ENCODE data around the gene ZYG11B. TPM values are rescaled to one million over a fixed set of nuclear protein-coding genes. Genes with fewer than 3 reads are reported as not detected.

ZYG11B gene
- total RNA-seq, 1 donor from 2014 or later = 39.5 TPM

DNA sequence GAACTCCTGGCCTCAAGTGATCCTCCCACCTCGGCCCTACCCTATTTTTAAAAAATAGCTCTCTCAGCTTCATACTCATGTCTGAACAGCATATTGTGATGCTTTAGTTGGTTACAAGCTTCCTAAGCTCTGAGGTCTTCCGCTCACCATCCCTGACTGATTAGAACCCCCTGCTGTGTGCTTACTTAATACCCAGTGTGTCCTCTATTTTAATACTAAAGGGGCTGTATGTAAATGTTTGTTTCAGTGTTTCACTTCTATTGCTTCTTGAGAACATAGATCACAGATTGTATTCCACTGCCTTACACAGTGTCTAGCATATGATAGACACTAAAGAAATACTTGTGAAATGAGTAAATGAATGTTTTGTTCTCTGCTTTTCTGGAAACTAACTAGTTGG lies 29.8 kb downstream of the ZYG11B start:
- DNase-seq (ENCODE audit: low spot score) = peak; percentile 28
- Histone ChIP-seq H3K9ac (no peak overlapping the region), H3K36me3 (no peaks in the 10 kb centered on the region), H3K4me2 (no peak overlapping the region), H2AFZ (replicated peaks) (no peak overlapping the region), H3K27me3 (no peaks in the 10 kb centered on the region), H3K4me3 (no peak overlapping the region), H3K4me1 (no peaks in the 10 kb centered on the region), H3K79me2 (ENCODE audit: low read depth) (peaks cover 38% of the 10 kb centered on the region), H4K20me1 (ENCODE audit: low read depth) (peaks cover 10% of the 10 kb centered on the region), H3K9me3 (ENCODE audit: low read depth) (no peaks in the 10 kb centered on the region), H3F3A (ENCODE audit: low read depth) (no peaks in the 10 kb centered on the region), H3K27ac (peak overlapping the region; percentile 53)
- Mint-ChIP-seq H3K4me1 (peaks cover 6% of the 10 kb centered on the region), H3K36me3 (peaks cover 17% of the 10 kb centered on the region), H3K27me3 (ENCODE audit: insufficient read depth, low read depth) (peaks cover 3% of the 10 kb centered on the region), H3K27ac (no peak overlapping the region), H3K4me3 (no peak overlapping the region), H3K9me3 (no peaks in the 10 kb centered on the region)
- TF ChIP-seq EZH2 (IDR thresholded peaks at IDR 0.05) (no peak), EZH2phosphoT487 (IDR thresholded peaks at IDR 0.05) (no peak), CTCF (IDR thresholded peaks at IDR 0.05) (no peak)

GRCh38 chr1:52759908-52760307 lies 33.7 kb downstream of the ZYG11B start:
- Mint-ChIP-seq H3K27me3 (ENCODE audit: insufficient read depth, low read depth) (peaks cover under 1% of the 10 kb centered on the region), H3K4me3 (no peak overlapping the region), H3K27ac (no peak overlapping the region), H3K4me1 (peaks cover 3% of the 10 kb centered on the region), H3K9me3 (no peaks in the 10 kb centered on the region), H3K36me3 (peaks cover 29% of the 10 kb centered on the region)
- Histone ChIP-seq H2AFZ (replicated peaks) (no peak overlapping the region), H3K9ac (no peak overlapping the region), H3K27ac (no peak overlapping the region), H3K4me3 (no peak overlapping the region), H4K20me1 (ENCODE audit: low read depth) (peaks cover 4% of the 10 kb centered on the region), H3K4me2 (no peak overlapping the region), H3F3A (ENCODE audit: low read depth) (no peaks in the 10 kb centered on the region), H3K4me1 (no peaks in the 10 kb centered on the region), H3K9me3 (ENCODE audit: low read depth) (no peaks in the 10 kb centered on the region), H3K36me3 (no peaks in the 10 kb centered on the region), H3K27me3 (no peaks in the 10 kb centered on the region), H3K79me2 (ENCODE audit: low read depth) (peaks cover 33% of the 10 kb centered on the region)
- TF ChIP-seq EZH2 (IDR thresholded peaks at IDR 0.05) (no peak), CTCF (IDR thresholded peaks at IDR 0.05) (no peak), EZH2phosphoT487 (IDR thresholded peaks at IDR 0.05) (no peak)
- DNase-seq (ENCODE audit: low spot score) = no peak

GRCh38 chr1:52767596-52768280 lies 41.5 kb downstream of the ZYG11B start:
- H3K4me2 ChIP-seq = no peak overlapping the region
- no peaks in the 10 kb centered on the region for H3K27me3 ChIP-seq
- Mint-ChIP-seq H3K4me3 (no peak overlapping the region), H3K9me3 (no peaks in the 10 kb centered on the region), H3K27ac (no peak overlapping the region), H3K4me1 (no peaks in the 10 kb centered on the region), H3K27me3 (ENCODE audit: insufficient read depth, low read depth) (no peaks in the 10 kb centered on the region), H3K36me3 (peaks cover 15% of the 10 kb centered on the region)
- no peaks in the 10 kb centered on the region for H3K4me1 ChIP-seq
- H2AFZ ChIP-seq (replicated peaks) = no peak overlapping the region
- no peak overlapping the region for H3K4me3 ChIP-seq
- H3K27ac ChIP-seq = no peak overlapping the region
- no peak for TF ChIP-seq CTCF (IDR thresholded peaks at IDR 0.05)
- no peak for TF ChIP-seq EZH2 (IDR thresholded peaks at IDR 0.05)
- TF ChIP-seq EZH2phosphoT487 (IDR thresholded peaks at IDR 0.05) = no peak
- H3K9ac ChIP-seq = no peak overlapping the region
- H3F3A ChIP-seq (ENCODE audit: low read depth) = no peaks in the 10 kb centered on the region
- H4K20me1 ChIP-seq (ENCODE audit: low read depth) = peaks cover 15% of the 10 kb centered on the region
- DNase-seq (ENCODE audit: low spot score) = no peak
- no peaks in the 10 kb centered on the region for H3K9me3 ChIP-seq (ENCODE audit: low read depth)
- peaks cover 7% of the 10 kb centered on the region for H3K79me2 ChIP-seq (ENCODE audit: low read depth)
- no peaks in the 10 kb centered on the region for H3K36me3 ChIP-seq
